GM19043 (cell line): ENCODE measurements around the gene USP12.
A peak's percentile ranks its signal among the peaks of the same experiment; 100 is the strongest.
"Not testable (repeated sequence)": the region's sequence is repeated elsewhere in the genome, so short reads cannot be mapped to it uniquely, and the experiment has no call there.

ENCODE experiments used
- ATAC-seq: cut with Tn5 transposase; IDR thresholded peaks from one replicate; pipeline ENCODE4 v1.9.1; 2021; ENCODE audit warnings: low read depth; ENCODE audit not compliant: unreplicated experiment

The USP12 gene, protein sequence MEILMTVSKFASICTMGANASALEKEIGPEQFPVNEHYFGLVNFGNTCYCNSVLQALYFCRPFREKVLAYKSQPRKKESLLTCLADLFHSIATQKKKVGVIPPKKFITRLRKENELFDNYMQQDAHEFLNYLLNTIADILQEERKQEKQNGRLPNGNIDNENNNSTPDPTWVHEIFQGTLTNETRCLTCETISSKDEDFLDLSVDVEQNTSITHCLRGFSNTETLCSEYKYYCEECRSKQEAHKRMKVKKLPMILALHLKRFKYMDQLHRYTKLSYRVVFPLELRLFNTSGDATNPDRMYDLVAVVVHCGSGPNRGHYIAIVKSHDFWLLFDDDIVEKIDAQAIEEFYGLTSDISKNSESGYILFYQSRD

DNA sequence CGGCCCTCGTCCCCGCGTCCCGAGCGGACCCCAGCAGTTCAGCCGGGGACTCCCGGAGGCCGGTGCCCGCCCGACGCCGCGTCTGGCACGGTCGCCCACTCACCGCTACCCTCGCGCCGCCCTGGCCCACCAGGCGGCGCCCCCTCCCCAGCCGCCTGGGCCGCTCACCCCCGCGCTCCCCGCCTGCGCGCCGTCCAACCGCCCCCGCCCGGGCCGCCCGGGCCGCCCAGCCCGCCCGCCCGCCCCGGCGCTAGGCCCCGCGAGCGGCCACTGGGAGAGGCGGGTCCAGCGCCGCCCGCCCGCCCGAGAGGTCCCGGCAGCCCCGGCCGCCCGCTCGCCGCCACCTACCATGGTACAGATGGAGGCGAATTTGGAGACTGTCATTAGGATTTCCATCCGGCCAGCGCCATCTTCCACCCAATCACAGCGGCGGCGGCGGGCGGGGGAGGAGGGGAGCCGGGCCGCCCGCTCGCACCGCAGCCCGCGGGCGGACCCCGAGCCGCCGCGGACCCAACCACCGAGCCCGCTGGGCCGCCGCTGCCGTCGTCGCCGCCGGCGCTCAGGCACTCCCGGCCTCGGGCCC lies at the start of gene USP12:
TSS of gene USP12 (minus strand) at position 568 of the 583 bp plus-strand sequence. CDS start at position 396, 172 bp downstream.
- ATAC-seq, result peak; percentile 12

DNA sequence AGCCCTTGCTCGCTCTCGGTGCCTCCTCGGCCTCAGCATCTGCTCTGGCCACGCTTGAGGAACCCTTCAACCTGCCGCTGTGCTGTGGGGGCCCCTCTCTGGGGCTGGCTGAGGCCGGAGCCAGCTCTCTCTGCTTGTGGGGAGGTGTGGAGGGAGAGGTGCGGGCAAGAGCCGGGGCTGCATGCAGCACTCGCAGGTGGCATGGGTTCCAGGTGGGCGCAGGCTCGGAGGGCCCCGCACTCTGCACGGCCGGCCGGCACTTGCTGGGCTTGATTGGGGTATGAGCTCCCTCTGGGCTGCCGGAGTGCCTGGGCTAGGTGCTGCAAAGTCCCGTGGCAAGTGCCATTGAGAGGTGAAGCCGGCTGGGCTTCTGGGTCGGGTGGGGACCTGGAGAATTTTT lies 48.0 kb upstream of the USP12 start:
- ATAC-seq, result no peak

- not testable (repeated sequence) for ATAC-seq
Measured at GRCh38 chr13:27218861-27219260, 47.2 kb upstream of the USP12 start.

GRCh38 chr13:27217791-27218190 lies 46.2 kb upstream of the USP12 start:
- ATAC-seq, result not testable (repeated sequence)

GRCh38 chr13:27213386-27213785 lies 41.8 kb upstream of the USP12 start:
- not testable (repeated sequence) for ATAC-seq

DNA sequence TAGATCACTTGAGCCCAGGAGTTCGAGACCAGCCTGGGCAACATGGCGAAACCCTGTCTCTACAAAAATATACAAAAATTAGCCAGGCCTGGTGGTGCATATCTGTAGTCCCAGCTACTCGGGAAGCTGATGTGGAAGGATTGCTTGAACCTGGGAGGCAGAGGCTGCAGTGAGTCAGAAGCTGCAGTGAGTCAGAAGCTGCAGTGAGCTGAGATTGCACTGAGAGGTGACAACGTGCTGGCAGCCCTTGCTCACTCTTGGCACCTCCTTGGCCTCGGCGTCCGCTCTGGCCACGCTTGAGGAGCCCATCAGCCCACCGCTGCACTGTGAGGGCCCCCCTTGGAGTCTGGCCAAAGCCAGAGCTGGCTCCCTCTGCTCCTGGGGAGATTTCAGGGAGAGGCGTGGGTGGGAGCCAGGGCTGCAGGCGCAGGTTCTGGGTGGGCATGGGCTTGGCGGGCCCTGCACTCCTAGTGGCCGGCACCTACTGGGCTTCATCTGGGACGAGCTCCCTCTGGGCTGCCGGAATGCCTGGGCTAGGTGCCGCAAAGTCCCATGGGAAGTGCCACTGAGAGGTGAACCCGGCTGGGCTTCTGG lies 40.3 kb upstream of the USP12 start:
- no peak for ATAC-seq

GRCh38 chr13:27211271-27211670 lies 39.7 kb upstream of the USP12 start:
- no peak for ATAC-seq

GRCh38 chr13:27208514-27208913 lies 36.9 kb upstream of the USP12 start:
- ATAC-seq, result no peak

DNA sequence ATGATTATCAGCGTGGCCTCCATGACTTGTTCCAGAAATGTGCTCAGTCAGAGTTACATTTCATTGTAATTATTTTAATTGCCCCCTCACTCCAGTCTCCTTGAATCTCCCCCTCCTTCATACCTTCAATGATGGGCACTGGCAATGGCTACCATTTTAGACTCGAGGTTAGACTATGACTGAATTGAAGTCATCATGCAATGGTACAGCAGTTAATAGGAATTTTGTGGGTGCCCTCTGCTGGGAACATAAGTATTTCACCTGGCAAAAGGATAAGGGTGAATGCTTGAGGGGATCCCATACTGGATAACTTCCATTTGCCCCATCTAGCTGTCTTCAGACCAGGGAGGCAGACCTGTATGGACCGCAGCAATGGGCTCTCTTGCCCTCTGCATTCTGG lies 32.2 kb upstream of the USP12 start:
- ATAC-seq, result no peak

GRCh38 chr13:27203186-27203585 lies 31.6 kb upstream of the USP12 start:
- no peak for ATAC-seq

- ATAC-seq, result no peak
Measured at GRCh38 chr13:27201661-27202060, 30.1 kb upstream of the USP12 start.

- no peak for ATAC-seq
Measured at GRCh38 chr13:27200413-27201070, 28.9 kb upstream of the USP12 start.

DNA sequence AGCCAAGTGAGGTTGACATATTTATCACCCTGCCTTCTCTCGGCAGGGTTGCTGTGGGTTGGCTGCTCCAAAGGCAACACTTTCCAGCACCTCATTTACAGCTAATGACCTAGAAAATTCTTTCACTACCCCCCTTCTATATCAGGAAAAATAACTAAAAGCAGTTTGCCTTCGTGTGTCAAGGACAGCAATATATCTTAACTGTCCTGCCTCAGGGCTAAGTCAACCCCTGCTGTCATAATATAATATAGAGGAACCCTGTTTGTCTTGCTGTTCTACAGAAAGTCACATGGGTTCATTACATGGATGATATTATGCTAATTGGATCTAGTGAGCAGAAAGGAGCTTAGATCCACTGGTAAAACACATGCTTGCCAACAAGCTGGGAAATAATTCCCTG lies 28.1 kb upstream of the USP12 start:
- ATAC-seq, result no peak

- ATAC-seq, result no peak
Measured at GRCh38 chr13:27199211-27199610, 27.6 kb upstream of the USP12 start.

DNA sequence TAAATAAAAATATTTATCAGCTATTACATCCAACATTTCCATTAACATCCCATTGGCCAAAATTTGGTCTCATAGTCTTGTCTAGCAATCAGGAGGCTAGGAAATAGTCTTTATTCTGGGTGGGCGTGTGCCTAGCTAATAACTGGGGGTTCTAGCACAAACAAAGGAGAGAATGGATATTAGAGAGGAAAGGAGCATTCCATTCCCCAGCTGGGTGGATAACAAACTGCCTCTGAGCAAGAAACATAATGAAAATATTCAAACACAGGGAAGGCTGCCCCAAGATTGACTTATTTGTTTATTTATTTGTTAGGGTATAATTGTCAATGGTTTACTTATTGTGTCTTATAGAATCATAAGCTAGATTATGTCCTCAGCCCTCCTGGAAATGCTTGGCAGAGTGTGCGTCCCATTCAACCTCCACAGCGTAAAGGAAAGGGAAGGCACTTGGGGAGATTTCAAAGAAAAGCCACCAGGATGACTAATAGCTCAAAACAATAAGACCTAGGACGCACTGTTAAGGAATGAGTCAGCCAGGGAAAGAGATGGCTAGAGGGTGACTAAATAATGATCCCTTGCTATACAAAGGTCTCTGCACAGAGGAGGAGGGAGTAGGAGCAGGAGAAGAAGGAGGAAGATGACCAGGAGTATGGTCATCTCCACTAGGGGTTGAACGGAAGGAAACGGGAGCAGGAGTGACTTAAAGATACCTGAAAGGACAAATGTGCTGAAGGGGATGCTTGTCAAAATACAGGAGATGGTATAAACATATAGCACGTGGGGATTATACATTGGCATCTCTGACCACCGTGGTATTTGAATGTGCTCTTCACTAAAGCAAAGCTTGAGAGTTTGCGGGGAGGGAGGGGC lies 23.5 kb upstream of the USP12 start:
- no peak for ATAC-seq

- ATAC-seq, result no peak
Measured at GRCh38 chr13:27194209-27194608, 22.6 kb upstream of the USP12 start.

DNA sequence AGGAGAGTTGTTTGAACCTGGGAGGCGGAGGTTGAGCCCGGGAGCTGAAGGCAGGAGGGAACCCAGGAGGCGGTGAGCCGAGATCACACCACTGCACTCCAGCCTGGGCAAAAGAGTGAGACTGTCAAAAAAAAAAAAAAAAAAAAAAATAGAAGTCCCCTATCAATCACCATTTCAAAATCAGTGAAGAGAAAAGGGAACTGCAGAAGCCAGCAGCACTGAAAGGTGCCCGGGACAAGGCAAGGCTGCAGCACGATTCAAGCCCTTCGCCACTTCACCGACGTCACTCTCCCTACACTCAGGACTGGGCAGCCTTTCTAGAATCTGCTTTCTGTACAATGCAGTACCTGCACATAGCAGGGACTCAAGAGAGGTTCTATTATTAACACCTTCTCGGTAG lies 21.9 kb upstream of the USP12 start:
- no peak for ATAC-seq

GRCh38 chr13:27192973-27193372 lies 21.4 kb upstream of the USP12 start:
- ATAC-seq, result no peak

DNA sequence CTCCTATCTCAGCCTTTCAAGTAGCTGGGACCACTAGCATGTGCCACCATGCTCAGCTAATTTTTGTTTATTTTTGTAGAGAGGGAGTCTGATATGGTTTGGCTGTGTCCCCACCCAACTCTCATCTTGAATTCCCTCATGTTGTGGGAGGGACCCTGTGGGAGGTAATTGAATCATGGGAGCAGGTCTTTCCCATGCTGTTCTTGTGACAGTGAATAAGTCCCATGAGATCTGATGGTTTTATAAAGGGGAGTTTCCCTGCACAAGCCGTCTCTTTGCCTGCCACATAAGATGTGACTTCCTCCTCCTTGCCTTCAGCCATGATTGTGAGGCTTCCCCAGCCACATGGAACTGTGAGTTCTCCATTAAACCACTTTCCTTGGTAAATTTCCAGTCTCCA lies 20.8 kb upstream of the USP12 start:
- not testable (repeated sequence) for ATAC-seq

GRCh38 chr13:27189192-27189591 lies 17.6 kb upstream of the USP12 start:
- ATAC-seq, result no peak
